ENCODE measurements around the gene TMEM52B.
"Not testable (repeated sequence)": the region's sequence is repeated elsewhere in the genome, so short reads cannot be mapped to it uniquely, and the experiment has no call there.

Gene TMEM52B

DNA sequence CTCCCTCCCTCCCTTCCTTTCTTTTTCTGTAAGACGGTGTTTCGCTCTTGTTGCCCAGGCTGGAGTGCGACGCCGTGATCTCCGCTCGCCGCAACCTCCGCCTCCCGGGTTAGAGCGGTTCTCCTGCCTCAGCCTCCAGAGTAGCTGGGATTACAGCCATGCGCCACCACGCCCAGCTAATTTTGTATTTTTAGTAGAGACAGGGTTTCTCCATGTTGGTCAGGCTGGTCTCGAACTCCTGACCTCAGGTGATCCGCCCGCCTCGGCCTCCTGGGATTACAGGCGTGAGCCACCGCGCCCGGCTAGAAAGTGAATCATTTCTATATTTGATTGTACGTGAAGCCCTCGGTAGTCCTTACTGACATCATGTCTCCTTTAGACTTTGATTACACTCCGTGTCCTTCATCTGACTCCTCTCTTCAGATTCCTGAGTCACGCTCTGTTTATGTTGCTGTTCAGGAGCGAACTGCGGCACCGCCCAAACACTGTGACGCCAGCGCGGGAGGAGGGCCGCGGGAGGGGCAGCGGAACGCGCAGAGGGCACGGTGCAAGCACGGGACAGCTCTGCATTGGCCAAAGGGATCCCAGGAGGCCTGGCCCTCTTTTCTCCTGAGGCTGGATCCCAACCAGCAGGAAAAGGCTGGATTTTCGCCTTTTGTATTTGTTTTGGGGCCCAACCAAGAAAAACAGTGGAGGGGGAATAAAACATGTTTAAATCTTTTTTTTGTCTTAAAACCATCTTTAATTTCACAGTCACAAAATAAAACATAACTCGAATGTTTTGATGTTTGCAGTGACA, 33.3 kb downstream of the TMEM52B start:
- Histone ChIP-seq H3K36me3 (ENCODE audit: control insufficient read depth in 2 of 2, insufficient read depth in 2 of 2, low read length in 2 of 2) (no peaks in the 10 kb centered on the region), H3K27me3 (ENCODE audit: control insufficient read depth in 1 of 2, insufficient read depth in 2 of 2, low read length in 2 of 2) (no peaks in the 10 kb centered on the region), H3K9ac (ENCODE audit: low read length in 2 of 2) (peak overlapping the region; percentile 99), H3K9me3 (ENCODE audit: control insufficient read depth in 2 of 2, low read length in 2 of 2) (no peaks in the 10 kb centered on the region), H3K27ac (ENCODE audit: low read length) (peak overlapping the region; percentile 99), H3K4me3 (ENCODE audit: low read length in 2 of 2) (peak overlapping the region; percentile 92 to 96), H3K4me1 (ENCODE audit: control insufficient read depth, insufficient read depth, low read length) (peaks cover 12% of the 10 kb centered on the region)

- H3K9me3 ChIP-seq (ENCODE audit: control insufficient read depth in 2 of 2, low read length in 2 of 2), result no peaks in the 10 kb centered on the region
- H3K9ac ChIP-seq (ENCODE audit: low read length in 2 of 2), result peak within 1 kb of the TSS; percentile 99
- H3K4me1 ChIP-seq (ENCODE audit: control insufficient read depth, insufficient read depth, low read length), result peaks cover 12% of the 10 kb centered on the region
- no peaks in the 10 kb centered on the region for H3K36me3 ChIP-seq (ENCODE audit: control insufficient read depth in 2 of 2, insufficient read depth in 2 of 2, low read length in 2 of 2)
- peak within 1 kb of the TSS; percentile 99 for H3K27ac ChIP-seq (ENCODE audit: low read length)
- H3K27me3 ChIP-seq (ENCODE audit: control insufficient read depth in 1 of 2, insufficient read depth in 2 of 2, low read length in 2 of 2), result no peaks in the 10 kb centered on the region
- peak within 1 kb of the TSS; percentile 92 to 96 for H3K4me3 ChIP-seq (ENCODE audit: low read length in 2 of 2)
These were observed 33.9 kb downstream of the TMEM52B start, which contains the start of gene GABARAPL1 for GRCh38 chr12:10212739-10213131. GABARAPL1 (plus strand) TSS chr12:10212877; CDS start chr12:10213130, 253 bp downstream.

- H3K4me3 ChIP-seq (ENCODE audit: low read length in 2 of 2), result peak overlapping the region; percentile 92 to 96
- peak overlapping the region; percentile 99 for H3K9ac ChIP-seq (ENCODE audit: low read length in 2 of 2)
- peaks cover 12% of the 10 kb centered on the region for H3K4me1 ChIP-seq (ENCODE audit: control insufficient read depth, insufficient read depth, low read length)
- peaks cover 2 to 3% of the 10 kb centered on the region in 2 donors for H3K36me3 ChIP-seq (ENCODE audit: control insufficient read depth in 2 of 2, insufficient read depth in 2 of 2, low read length in 2 of 2)
- H3K9me3 ChIP-seq (ENCODE audit: control insufficient read depth in 2 of 2, low read length in 2 of 2), result no peaks in the 10 kb centered on the region
- H3K27ac ChIP-seq (ENCODE audit: low read length), result peak overlapping the region; percentile 99
- no peaks in the 10 kb centered on the region for H3K27me3 ChIP-seq (ENCODE audit: control insufficient read depth in 1 of 2, insufficient read depth in 2 of 2, low read length in 2 of 2)
These were observed 34.6 kb downstream of the TMEM52B start for GRCh38 chr12:10213168-10214135.

DNA sequence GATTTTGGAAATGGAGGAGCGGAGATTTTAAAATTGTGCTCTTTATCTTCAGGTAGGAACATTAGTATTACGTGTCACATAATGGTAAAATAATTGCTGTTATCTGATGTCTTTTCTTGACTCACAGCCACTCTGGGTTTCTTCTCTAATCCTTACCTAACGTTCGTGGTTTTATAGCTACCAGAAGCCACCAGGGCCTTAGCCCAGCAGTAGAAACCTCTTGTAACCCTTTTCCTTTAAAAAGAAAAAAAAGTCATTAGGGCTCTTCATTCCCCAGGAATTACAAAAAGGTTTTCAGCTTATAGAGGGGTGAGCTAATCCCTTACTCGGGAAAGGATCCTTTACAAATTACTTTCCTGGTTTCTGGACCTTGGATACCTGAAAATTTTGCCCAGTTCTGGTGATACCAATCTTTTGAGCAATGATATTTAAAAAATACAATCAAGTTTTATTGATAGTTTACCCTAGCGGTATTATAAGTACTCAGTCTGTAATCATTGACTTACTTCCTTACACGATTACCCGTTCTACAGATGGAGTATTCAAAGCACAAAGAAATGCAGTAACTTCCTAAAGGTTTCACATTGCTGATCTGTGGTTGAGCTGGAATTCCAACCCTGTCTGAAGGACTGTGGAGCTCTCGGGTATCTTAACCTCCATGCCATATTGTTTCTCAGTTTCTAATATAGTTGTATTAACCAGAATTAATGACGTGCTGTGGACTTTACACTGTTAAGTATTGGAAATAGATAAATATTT, 35.5 kb downstream of the TMEM52B start:
- Histone ChIP-seq H3K36me3 (ENCODE audit: control insufficient read depth in 2 of 2, insufficient read depth in 2 of 2, low read length in 2 of 2) (peaks cover 2 to 3% of the 10 kb centered on the region in 2 donors), H3K9ac (ENCODE audit: low read length in 2 of 2) (peak overlapping the region; percentile 99), H3K4me1 (ENCODE audit: control insufficient read depth, insufficient read depth, low read length) (peaks cover 12% of the 10 kb centered on the region), H3K27ac (ENCODE audit: low read length) (peak overlapping the region; percentile 99), H3K27me3 (ENCODE audit: control insufficient read depth in 1 of 2, insufficient read depth in 2 of 2, low read length in 2 of 2) (no peaks in the 10 kb centered on the region), H3K9me3 (ENCODE audit: control insufficient read depth in 2 of 2, low read length in 2 of 2) (no peaks in the 10 kb centered on the region), H3K4me3 (ENCODE audit: low read length in 2 of 2) (peak overlapping the region; percentile 92 to 96)

- no peaks in the 10 kb centered on the region for H3K27me3 ChIP-seq (ENCODE audit: control insufficient read depth in 1 of 2, insufficient read depth in 2 of 2, low read length in 2 of 2)
- H3K27ac ChIP-seq (ENCODE audit: low read length), result peak overlapping the region; percentile 99
- no peaks in the 10 kb centered on the region for H3K9me3 ChIP-seq (ENCODE audit: control insufficient read depth in 2 of 2, low read length in 2 of 2)
- H3K36me3 ChIP-seq (ENCODE audit: control insufficient read depth in 2 of 2, insufficient read depth in 2 of 2, low read length in 2 of 2), result peaks cover 6 to 7% of the 10 kb centered on the region in 2 donors
- H3K9ac ChIP-seq (ENCODE audit: low read length in 2 of 2), result peak overlapping the region; percentile 99
- peaks cover 12% of the 10 kb centered on the region for H3K4me1 ChIP-seq (ENCODE audit: control insufficient read depth, insufficient read depth, low read length)
- H3K4me3 ChIP-seq (ENCODE audit: low read length in 2 of 2), result peak overlapping the region; percentile 92 to 96
These were observed 36.0 kb downstream of the TMEM52B start for GRCh38 chr12:10214895-10215267.

DNA sequence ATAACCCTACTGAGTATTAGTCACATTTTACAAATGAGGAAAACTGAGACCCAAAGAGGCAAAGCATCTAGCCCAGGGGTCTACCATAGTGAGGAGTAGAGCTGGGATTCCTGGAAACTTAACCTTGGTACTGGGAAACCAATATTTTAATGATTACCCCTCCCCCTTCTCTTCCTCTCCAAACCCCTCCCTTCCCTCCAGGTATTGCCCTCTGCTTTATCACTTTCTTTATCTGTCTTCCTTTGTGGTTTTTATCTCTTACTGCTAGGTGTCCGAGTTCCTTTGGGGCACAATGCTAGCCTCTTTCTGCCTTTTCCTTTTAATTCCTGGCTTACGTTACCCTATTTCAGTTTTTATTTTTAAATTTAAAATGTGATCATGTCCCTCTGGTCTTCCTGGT, 36.6 kb downstream of the TMEM52B start:
- Histone ChIP-seq H3K27me3 (ENCODE audit: control insufficient read depth in 1 of 2, insufficient read depth in 2 of 2, low read length in 2 of 2) (no peaks in the 10 kb centered on the region), H3K9ac (ENCODE audit: low read length in 2 of 2) (no peak overlapping the region), H3K4me3 (ENCODE audit: low read length in 2 of 2) (peak overlapping the region; percentile 92 to 96), H3K9me3 (ENCODE audit: control insufficient read depth in 2 of 2, low read length in 2 of 2) (no peaks in the 10 kb centered on the region), H3K36me3 (ENCODE audit: control insufficient read depth in 2 of 2, insufficient read depth in 2 of 2, low read length in 2 of 2) (peaks cover 11 to 12% of the 10 kb centered on the region in 2 donors), H3K27ac (ENCODE audit: low read length) (peak overlapping the region; percentile 99), H3K4me1 (ENCODE audit: control insufficient read depth, insufficient read depth, low read length) (peaks cover 12% of the 10 kb centered on the region)

DNA sequence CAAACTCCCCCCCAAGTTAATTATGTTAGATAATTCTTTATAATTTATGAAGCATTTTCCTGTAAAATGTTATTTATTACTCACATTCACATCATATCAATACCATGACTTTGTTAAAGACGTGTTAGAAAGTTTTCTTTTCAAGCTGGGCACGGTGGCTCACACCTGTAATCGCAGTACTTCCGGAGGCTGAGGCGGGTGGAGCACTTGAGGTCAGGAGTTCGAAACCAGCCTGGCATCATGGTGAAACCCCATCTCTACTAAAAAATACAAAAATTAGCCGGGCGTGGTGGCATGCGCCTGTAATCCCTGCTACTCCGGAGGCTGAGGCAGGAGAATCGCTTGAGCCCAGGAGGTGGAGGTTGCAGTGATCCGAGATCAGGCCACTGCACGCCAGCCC, 37.1 kb downstream of the TMEM52B start:
- Histone ChIP-seq H3K4me1 (ENCODE audit: control insufficient read depth, insufficient read depth, low read length) (peaks cover 12% of the 10 kb centered on the region), H3K36me3 (ENCODE audit: control insufficient read depth in 2 of 2, insufficient read depth in 2 of 2, low read length in 2 of 2) (peaks cover 15 to 17% of the 10 kb centered on the region in 2 donors)
- not testable (repeated sequence) for H3K9ac ChIP-seq (ENCODE audit: low read length in 2 of 2); H3K27ac ChIP-seq (ENCODE audit: low read length); H3K4me3 ChIP-seq (ENCODE audit: low read length in 2 of 2); H3K9me3 ChIP-seq (ENCODE audit: control insufficient read depth in 2 of 2, low read length in 2 of 2); H3K27me3 ChIP-seq (ENCODE audit: control insufficient read depth in 1 of 2, insufficient read depth in 2 of 2, low read length in 2 of 2)

DNA sequence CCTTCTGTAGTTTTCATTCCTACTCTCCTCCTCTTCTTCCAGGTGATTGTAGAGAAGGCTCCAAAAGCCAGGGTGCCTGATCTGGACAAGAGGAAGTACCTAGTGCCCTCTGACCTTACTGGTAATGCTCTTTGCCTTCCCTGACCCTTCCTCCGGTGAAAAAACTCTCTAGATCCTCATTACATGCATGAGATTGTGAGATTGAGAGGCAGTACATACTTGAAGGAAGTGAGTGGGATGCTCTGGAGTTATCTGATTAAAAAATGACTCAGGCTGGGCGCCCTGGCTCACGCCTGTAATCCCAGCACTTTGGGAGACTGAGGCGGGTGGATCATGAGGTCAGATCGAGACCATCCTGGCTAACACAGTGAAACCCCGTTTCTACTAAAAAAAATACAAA, 39.2 kb downstream of the TMEM52B start:
- H3K9ac ChIP-seq (ENCODE audit: low read length in 2 of 2), result no peak overlapping the region
- no peak overlapping the region for H3K27ac ChIP-seq (ENCODE audit: low read length)
- peaks cover 35 to 38% of the 10 kb centered on the region in 2 donors for H3K36me3 ChIP-seq (ENCODE audit: control insufficient read depth in 2 of 2, insufficient read depth in 2 of 2, low read length in 2 of 2)
- H3K9me3 ChIP-seq (ENCODE audit: control insufficient read depth in 2 of 2, low read length in 2 of 2), result no peaks in the 10 kb centered on the region
- H3K4me3 ChIP-seq (ENCODE audit: low read length in 2 of 2), result no peak overlapping the region
- H3K4me1 ChIP-seq (ENCODE audit: control insufficient read depth, insufficient read depth, low read length), result peaks cover 8% of the 10 kb centered on the region
- no peaks in the 10 kb centered on the region for H3K27me3 ChIP-seq (ENCODE audit: control insufficient read depth in 1 of 2, insufficient read depth in 2 of 2, low read length in 2 of 2)

- Histone ChIP-seq H3K27me3 (ENCODE audit: control insufficient read depth in 1 of 2, insufficient read depth in 2 of 2, low read length in 2 of 2) (no peaks in the 10 kb centered on the region), H3K9ac (ENCODE audit: low read length in 2 of 2) (peak overlapping the region in 1 of 2 donors; percentile 29), H3K4me3 (ENCODE audit: low read length in 2 of 2) (no peak overlapping the region), H3K4me1 (ENCODE audit: control insufficient read depth, insufficient read depth, low read length) (no peaks in the 10 kb centered on the region), H3K9me3 (ENCODE audit: control insufficient read depth in 2 of 2, low read length in 2 of 2) (no peaks in the 10 kb centered on the region), H3K36me3 (ENCODE audit: control insufficient read depth in 2 of 2, insufficient read depth in 2 of 2, low read length in 2 of 2) (peaks cover 46 to 49% of the 10 kb centered on the region in 2 donors), H3K27ac (ENCODE audit: low read length) (peak overlapping the region; percentile 55)
These were observed 41.7 kb downstream of the TMEM52B start for GRCh38 chr12:10220398-10221077.

- no peak overlapping the region for H3K9ac ChIP-seq (ENCODE audit: low read length in 2 of 2)
- H3K4me1 ChIP-seq (ENCODE audit: control insufficient read depth, insufficient read depth, low read length), result no peaks in the 10 kb centered on the region
- H3K9me3 ChIP-seq (ENCODE audit: control insufficient read depth in 2 of 2, low read length in 2 of 2), result no peaks in the 10 kb centered on the region
- H3K27me3 ChIP-seq (ENCODE audit: control insufficient read depth in 1 of 2, insufficient read depth in 2 of 2, low read length in 2 of 2), result no peaks in the 10 kb centered on the region
- H3K36me3 ChIP-seq (ENCODE audit: control insufficient read depth in 2 of 2, insufficient read depth in 2 of 2, low read length in 2 of 2), result peaks cover 46 to 49% of the 10 kb centered on the region in 2 donors
- H3K4me3 ChIP-seq (ENCODE audit: low read length in 2 of 2), result no peak overlapping the region
- H3K27ac ChIP-seq (ENCODE audit: low read length), result no peak overlapping the region
These were observed 43.0 kb downstream of the TMEM52B start for GRCh38 chr12:10221846-10222245.
